Measurements from ENCODE around the gene NRM.
A peak's percentile ranks its signal among the peaks of the same experiment; 100 is the strongest.
"Not testable (repeated sequence)": the region's sequence is repeated elsewhere in the genome, so short reads cannot be mapped to it uniquely, and the experiment has no call there.

Gene NRM, protein sequence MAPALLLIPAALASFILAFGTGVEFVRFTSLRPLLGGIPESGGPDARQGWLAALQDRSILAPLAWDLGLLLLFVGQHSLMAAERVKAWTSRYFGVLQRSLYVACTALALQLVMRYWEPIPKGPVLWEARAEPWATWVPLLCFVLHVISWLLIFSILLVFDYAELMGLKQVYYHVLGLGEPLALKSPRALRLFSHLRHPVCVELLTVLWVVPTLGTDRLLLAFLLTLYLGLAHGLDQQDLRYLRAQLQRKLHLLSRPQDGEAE

GRCh38 chr6:30690403-30691207 is at the start of gene NRM:
NRM (minus strand) TSS chr6:30690984; CDS start chr6:30690974, 10 bp downstream.
- peak; percentile 90 for DNase-seq

DNA sequence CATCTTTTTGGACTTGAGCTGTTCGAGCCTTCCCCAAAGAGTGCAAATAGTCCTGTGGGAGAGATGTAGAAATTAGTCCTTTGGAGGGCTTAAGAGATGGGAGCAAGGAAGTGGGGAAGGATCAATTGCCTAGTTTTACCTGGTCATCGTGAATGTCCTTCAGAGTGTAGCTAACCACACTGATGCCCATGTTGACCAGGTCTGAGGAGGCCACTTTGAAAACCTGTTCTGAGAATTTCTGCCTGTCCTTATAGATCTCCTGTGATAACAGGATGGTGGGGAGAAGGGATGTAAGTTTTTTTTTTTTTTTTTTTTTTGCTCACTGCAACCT is 49.7 kb upstream of the NRM start:
- peak; percentile 27 for DNase-seq

- no peak for DNase-seq
These were observed 47.7 kb upstream of the NRM start for GRCh38 chr6:30738532-30738931.

GRCh38 chr6:30735668-30736314 is 45.0 kb upstream of the NRM start:
- DNase-seq: peak; percentile 60

DNA sequence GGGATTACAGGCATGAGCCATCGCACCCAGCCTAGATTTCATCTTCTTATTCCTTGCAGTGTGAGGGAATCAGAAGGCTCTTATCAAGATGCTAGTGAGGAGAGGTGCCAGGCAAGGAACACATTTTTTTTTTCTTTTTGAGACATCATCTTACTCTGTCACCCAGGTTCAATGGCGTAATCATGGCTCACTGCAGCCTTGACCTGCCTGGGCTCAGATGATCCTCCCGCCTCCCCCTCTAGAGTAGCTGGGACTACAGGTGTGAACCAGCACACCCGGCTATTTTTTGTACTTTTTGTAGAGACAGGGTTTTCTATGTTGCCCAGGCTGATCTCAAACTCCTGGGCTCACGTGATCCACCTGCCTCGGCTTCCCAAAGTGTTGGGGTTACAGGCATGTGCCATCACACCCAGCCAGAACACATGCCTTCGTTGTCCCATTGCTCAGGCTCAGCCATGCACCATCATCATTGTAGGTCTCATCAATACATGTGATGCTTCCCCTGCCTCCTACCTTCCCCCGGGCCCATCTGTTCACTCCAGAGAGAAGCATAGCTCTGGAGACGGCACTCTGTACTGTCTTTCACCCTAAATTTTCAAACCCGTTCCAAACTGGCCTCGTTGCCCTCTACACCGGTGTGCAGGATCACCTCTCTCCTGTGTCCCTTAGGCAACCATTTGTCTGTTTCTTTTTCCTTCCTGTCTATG is 41.6 kb upstream of the NRM start:
- no peak for DNase-seq

DNA sequence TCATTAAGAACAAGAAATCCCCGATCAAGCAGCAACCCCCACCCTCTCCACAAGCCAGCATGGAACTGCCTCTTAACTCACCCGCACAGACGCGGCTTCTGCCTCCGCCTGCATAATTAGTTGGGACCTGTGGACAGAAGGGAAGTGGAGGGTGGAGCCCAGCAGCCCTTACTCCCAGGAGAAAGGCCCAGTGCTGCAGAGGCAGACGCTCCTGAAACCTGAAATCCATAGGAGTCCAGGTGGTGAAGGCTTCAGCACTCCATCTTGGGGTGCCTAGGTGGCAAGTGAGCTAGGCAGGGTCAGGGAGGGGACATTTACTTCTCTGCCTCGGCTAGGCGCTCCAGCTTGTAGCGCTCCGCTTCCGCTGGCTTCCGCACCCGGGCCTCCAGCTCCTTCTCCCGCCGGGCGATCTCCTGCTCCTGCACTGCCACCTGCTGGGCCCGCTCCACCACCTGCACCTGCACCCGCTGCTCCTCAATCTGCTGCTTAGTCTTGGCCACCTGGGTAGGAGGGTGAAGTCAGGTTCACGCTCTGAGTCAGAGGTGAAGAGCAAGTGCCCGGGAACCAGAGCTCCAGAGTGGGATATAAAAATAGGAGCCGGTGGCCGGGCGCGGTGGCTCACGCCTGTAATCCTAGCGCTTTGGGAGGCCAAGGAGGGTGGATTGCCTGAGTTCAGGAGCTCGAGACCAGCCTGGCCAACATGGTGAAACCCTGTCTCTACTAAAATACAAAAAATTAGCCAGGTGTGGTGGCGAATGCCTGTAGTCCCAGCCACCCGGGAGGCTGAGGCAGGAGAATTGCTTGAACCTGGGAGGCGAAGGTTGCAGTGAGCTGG is 40.0 kb upstream of the NRM start:
- peak; percentile 62 for DNase-seq

DNA sequence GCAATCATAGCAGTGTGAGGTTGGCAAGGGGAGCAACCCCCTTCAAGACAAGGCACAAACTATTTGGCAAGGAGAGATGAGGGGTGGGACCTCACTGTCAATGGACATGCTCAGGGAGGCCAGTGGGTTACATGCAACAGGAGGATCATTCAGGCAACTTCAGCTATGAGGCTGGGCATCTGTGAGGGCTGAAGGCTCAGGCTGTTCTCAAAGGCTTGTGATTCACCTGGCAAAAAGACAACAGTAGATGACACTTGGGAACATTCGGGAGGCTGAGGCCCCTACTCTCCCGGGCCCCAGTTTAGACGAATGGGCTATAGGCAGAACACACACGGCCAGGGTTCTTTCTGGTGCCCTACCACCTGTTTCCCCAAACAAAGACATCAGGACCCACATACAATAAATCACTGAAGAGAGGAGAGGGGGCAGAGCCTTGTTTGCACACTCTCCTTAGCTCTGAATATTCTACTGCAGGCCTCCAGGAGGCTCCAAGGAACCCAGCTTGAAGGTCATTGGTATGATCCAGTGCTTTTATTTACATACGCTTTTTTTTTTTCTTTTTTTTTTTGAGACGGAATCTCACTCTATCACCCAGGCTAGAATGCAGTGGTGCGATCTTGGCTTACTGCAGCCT is 37.3 kb upstream of the NRM start:
- DNase-seq: no peak

- no peak for DNase-seq
These were observed 36.0 kb upstream of the NRM start for GRCh38 chr6:30726506-30727413.

- no peak for DNase-seq
These were observed 35.1 kb upstream of the NRM start for GRCh38 chr6:30725713-30726505.

DNA sequence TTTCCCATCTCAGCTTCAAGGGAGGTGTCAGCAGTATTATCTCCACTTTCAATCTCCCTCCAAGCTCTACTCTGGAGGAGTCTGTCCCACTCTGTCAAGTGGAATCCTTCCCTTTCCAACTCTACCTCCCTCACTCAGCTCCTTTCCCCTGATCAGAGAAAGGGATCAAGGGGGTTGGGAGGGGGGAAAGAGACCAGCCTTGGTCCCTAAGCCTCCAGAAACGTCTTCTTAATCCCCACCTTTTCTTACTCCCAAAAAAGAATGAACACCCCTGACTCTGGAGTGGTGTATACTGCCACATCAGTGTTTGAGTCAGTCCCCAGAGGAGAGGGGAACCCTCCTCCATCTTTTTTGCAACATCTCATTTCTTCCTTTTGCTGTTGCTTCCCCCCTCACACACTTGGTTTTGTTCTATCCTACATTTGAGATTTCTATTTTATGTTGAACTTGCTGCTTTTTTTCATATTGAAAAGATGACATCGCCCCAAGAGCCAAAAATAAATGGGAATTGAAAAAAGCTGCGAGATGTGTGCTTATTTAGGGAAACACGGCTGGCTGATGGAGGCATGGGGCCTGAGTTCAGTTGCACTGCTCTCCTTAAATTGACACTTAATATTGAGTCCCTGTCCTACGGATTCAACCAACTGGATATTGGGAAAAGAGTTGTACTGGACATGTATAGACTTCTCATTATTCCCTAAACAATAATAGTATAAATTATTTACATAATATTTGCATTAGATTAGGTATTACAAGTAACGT is 34.3 kb upstream of the NRM start:
- DNase-seq: peak; percentile 56

GRCh38 chr6:30723843-30724741 is 33.3 kb upstream of the NRM start:
- DNase-seq: not testable (repeated sequence)

DNA sequence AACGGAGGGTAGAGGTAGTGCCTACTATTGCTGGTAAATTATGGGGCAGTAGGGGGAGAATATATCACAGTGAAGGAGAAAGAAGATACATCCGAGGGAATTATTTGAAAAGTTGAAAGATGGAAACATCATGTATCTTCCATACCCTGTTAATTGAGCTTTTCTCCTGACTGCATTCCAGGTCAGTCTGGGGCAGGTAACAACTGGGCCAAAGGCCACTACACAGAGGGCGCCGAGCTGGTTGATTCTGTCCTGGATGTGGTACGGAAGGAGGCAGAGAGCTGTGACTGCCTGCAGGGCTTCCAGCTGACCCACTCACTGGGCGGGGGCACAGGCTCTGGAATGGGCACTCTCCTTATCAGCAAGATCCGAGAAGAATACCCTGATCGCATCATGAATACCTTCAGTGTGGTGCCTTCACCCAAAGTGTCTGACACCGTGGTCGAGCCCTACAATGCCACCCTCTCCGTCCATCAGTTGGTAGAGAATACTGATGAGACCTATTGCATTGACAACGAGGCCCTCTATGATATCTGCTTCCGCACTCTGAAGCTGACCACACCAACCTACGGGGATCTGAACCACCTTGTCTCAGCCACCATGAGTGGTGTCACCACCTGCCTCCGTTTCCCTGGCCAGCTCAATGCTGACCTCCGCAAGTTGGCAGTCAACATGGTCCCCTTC is 32.5 kb upstream of the NRM start:
- DNase-seq: not testable (repeated sequence)

DNA sequence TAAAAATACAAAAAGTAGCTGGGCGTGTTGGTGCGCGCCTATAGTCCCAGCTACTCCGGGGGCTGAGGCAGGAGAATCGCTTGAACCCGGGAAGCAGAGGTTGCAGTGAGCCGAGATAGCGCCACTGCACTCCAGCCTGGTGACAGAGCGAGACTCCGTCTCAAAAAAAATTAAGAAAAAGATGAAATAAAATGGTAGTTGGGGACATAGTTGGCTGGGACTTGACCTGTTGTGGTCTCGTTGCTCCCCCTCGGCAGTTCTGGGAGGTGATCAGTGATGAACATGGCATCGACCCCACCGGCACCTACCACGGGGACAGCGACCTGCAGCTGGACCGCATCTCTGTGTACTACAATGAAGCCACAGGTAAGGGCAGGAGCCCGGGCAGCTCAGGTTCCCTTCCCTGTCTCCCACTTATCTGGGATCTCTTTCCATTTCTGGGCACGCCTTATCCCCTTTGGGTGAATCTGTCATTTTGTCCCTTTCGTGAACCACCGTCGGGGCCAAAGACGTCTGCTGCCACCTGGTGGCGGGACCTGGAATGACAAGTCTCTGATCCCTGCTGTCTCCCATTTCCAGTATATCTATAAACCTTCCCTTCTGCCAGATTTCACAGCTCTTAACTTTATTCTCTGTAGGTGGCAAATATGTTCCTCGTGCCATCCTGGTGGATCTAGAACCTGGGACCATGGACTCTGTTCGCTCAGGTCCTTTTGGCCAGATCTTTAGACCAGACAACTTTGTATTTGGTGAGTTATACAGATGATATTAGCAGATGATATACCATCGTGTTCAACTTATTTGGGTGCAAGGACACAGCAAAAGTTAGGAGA is 31.7 kb upstream of the NRM start:
- peak; percentile 90 for DNase-seq

GRCh38 chr6:30722025-30722279 is 31.2 kb upstream of the NRM start:
- DNase-seq: peak; percentile 79

DNA sequence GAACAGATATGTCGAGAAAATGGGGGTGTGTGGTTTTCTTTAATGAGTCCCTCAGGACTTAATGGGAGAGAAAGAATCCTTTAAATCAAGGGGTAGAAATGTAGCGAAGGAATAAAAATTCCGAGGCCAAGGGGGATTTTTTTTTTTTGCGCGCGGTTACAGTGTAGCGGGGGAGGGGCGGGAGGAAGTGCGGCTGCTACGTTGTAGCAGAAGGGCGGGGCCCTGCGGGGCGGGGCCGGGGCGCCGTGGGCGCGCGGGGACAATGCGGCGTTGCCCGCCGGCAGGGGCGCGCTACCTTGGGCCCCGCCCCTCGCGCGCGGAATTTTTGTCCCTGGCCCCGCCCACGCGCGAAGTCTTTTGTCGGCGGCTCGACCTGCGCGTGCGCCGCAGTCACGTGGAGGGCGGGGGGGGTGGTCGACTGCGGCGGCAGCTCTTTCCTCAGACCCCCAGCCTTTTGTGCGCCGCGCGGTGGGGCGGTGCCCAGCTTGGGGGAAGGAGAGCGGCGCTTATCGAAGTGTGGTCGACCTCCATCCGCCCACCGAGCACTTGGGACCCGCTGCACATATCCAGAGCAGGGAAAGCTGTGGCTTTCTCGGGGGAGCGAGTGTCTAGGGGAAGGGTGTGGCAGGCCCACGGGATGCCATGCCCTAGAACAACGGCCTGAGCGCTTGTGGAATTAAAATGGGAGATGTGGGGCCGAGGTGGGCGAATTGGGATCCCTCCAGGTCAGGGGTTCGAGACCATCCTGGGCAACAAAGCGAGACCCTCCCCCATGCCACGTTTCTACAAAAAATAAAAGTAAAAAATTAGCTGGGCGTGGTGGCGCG is 30.6 kb upstream of the NRM start:
- DNase-seq: peak; percentile 99

DNA sequence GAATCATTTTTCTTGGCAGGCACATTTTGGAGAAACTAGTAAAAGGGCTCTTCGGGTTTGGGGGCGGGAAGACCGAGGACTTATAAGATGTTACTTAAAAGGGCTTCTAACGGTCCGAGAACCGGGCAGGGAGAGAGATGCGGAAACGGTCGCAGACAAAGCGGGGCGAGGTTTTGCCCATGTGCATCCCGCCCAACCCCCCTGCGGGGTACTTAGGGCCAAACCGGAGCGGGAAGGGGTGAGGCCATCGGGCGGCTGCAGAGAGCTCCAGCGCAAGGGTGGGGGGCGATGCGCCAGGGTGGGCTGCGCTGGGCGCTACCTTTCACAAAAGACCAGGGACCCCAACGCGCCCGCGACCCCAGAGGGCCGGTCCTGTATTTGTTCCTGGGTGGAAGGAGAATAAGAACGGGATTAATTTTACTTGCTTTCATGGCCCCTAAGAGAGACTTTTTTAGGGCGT is 30.0 kb upstream of the NRM start:
- DNase-seq: peak; percentile 65

All from suppressor macrophage treated with lipopolysaccharide for 4 hours (primary cell).